ENCODE measurements around the gene RDH14. TPM values are rescaled to one million over a fixed set of nuclear protein-coding genes. Genes with fewer than 3 reads are reported as not detected.

The RDH14 gene
- total and polyA plus RNA-seq, 2 experiments from 2014 or later: 38.1 to 40.6 TPM

GRCh38 chr2:18526429-18526828 is 34.0 kb downstream of the RDH14 start (continued):
- TF ChIP-seq REST (IDR thresholded peaks at IDR 0.05; ENCODE audit: unreplicated experiment): no peak
- TF ChIP-seq POLR2AphosphoS5 (IDR thresholded peaks at IDR 0.05; ENCODE audit: low read depth): no peak
- TF ChIP-seq STAT1 (IDR thresholded peaks at IDR 0.05; ENCODE audit: unreplicated experiment): no peak
- TF ChIP-seq ZNF331 (CRISPR knock-in tag; IDR thresholded peaks at IDR 0.05; ENCODE audit: low read depth): no peak
- TF ChIP-seq ETS1 (IDR thresholded peaks at IDR 0.05): no peak

- Histone ChIP-seq H3K4me2 (no peak overlapping the region), H3F3A (replicated peaks; ENCODE audit: low read depth) (no peaks in the 10 kb centered on the region), H3K9me2 (ENCODE audit: insufficient read depth) (no peaks in the 10 kb centered on the region), H3K27ac (ENCODE audit: low read depth) (no peak overlapping the region), H3K79me2 (replicated peaks; ENCODE audit: insufficient read depth) (no peaks in the 10 kb centered on the region), H3K27me3 (ENCODE audit: insufficient read depth) (no peaks in the 10 kb centered on the region), H4K20me1 (replicated peaks; ENCODE audit: insufficient read depth) (no peaks in the 10 kb centered on the region), H2AFZ (peak overlapping the region; percentile 85; the same call in 1 of the 2 replicates), H3K4me1 (ENCODE audit: insufficient read depth) (no peaks in the 10 kb centered on the region), H3K36me3 (ENCODE audit: insufficient read depth) (no peaks in the 10 kb centered on the region), H3K4me3 (no peak overlapping the region)
- TF ChIP-seq CREB1 (CRISPR knock-in tag; IDR thresholded peaks at IDR 0.05; ENCODE audit: low read depth) (no peak), ZNF331 (CRISPR knock-in tag; IDR thresholded peaks at IDR 0.05; ENCODE audit: low read depth) (no peak), ETS1 (IDR thresholded peaks at IDR 0.05) (no peak), ZNF114 (CRISPR knock-in tag; IDR thresholded peaks at IDR 0.05) (no peak), ZNF462 (CRISPR knock-in tag; IDR thresholded peaks at IDR 0.05) (no peak), EZH2 (IDR thresholded peaks at IDR 0.05; ENCODE audit: low read depth, unreplicated experiment) (no peak), POLR2AphosphoS5 (IDR thresholded peaks at IDR 0.05; ENCODE audit: low read depth) (no peak)
- Mint-ChIP-seq H3K9me3 (no peaks in the 10 kb centered on the region), H3K4me1 (peaks cover 5% of the 10 kb centered on the region; the same call in 2 of the 3 replicates), H3K36me3 (ENCODE audit: low read depth) (no peaks in the 10 kb centered on the region), H3K27ac (no peak overlapping the region), H3K27me3 (ENCODE audit: insufficient read depth, low read depth, poor library complexity) (no peaks in the 10 kb centered on the region), H3K4me3 (no peak overlapping the region)
- DNase-seq (ENCODE audit: low spot score) (no peak), ATAC-seq (no peak)
Observed at GRCh38 chr2:18525852-18526251, 34.6 kb downstream of the RDH14 start.
